HepG2 (cell line): Measurements from ENCODE around the gene NDRG3. TPM values are rescaled to one million over a fixed set of nuclear protein-coding genes. Genes with fewer than 3 reads are reported as not detected.

ENCODE experiments used
- AGO2 ChIP-seq: fragments of 200-400 bp; formaldehyde crosslinking; optimal IDR thresholded peaks from 2 replicates; pipeline ENCODE3; 2017; ENCODE audit warnings: mild to moderate bottlenecking, low read depth, low read length, moderate library complexity
- ASH2L ChIP-seq: fragments of 300-600, 200-600 bp; sonication (generic); IDR thresholded peaks from 2 replicates; pipeline ENCODE4 v1.7.0; 2017; ENCODE audit warnings: low read depth, mild to moderate bottlenecking, moderate library complexity, mixed read lengths, low read length; ENCODE audit not compliant: insufficient read length
- BORCS8-MEF2B ChIP-seq: sonication (generic); formaldehyde crosslinking; IDR thresholded peaks from 2 replicates; pipeline ENCODE4 v1.8.0; 2022; ENCODE audit warnings: mild to moderate bottlenecking, missing genetic modification reagents
- DNMT1 ChIP-seq: sonication (generic); formaldehyde crosslinking; IDR thresholded peaks from 2 replicates; pipeline ENCODE4 v1.5.1; 2020; ENCODE audit warnings: mild to moderate bottlenecking, missing genetic modification reagents
- GFI1 ChIP-seq: sonication (generic); formaldehyde crosslinking; IDR thresholded peaks from 2 replicates; pipeline ENCODE4 v1.5.0; 2020; ENCODE audit warnings: missing genetic modification reagents, mild to moderate bottlenecking, borderline replicate concordance
- HNF4G ChIP-seq, 2 experiments: sonication (generic) in 1 of 2; formaldehyde crosslinking in 1 of 2; IDR thresholded peaks; 2 replicates each; pipeline versions ENCODE4 v1.4.0 to v1.6.1; 2011 to 2020; ENCODE audit warnings: borderline replicate concordance in 2 of 2, low read depth in 2 of 2, mild to moderate bottlenecking in 2 of 2, low read length in 1 of 2, missing genetic modification reagents in 1 of 2, moderate library complexity in 1 of 2
- HOXD1 ChIP-seq: sonication (generic); formaldehyde crosslinking; IDR thresholded peaks from 2 replicates; pipeline ENCODE4 v1.5.0; 2020; ENCODE audit warnings: missing genetic modification reagents
- JUND ChIP-seq: sonication (generic); formaldehyde crosslinking; IDR thresholded peaks from 2 replicates; pipeline ENCODE4 v1.8.0; 2022; ENCODE audit warnings: mild to moderate bottlenecking, missing genetic modification reagents
- KAT7 ChIP-seq: IDR thresholded peaks from 2 replicates; pipeline ENCODE4 v1.6.1; 2018; ENCODE audit warnings: borderline replicate concordance, missing compliant biosample characterization
- MEF2D ChIP-seq: sonication (generic); formaldehyde crosslinking; IDR thresholded peaks from 2 replicates; pipeline ENCODE4 v1.5.1; 2020; ENCODE audit warnings: mild to moderate bottlenecking, missing genetic modification reagents
- MXD4 ChIP-seq: IDR thresholded peaks from 2 replicates; pipeline ENCODE4 v1.6.1; 2016; ENCODE audit warnings: mild to moderate bottlenecking, missing biosample characterization, missing genetic modification reagents
- NCOR1 ChIP-seq: fragments of 200-600 bp; sonication (generic); IDR thresholded peaks from 2 replicates; pipeline ENCODE4 v1.7.0; 2017; ENCODE audit warnings: antibody characterized with exemption, low read length, borderline replicate concordance
- NFRKB ChIP-seq: fragments of 450-650 bp; IDR thresholded peaks from 2 replicates; pipeline ENCODE4 v1.6.1; 2017
- NR2C2 ChIP-seq: sonication (generic); formaldehyde crosslinking; IDR thresholded peaks from 2 replicates; pipeline ENCODE4 v1.4.0; 2020; ENCODE audit warnings: missing genetic modification reagents, mild to moderate bottlenecking, moderate library complexity, borderline replicate concordance
- PHF21A ChIP-seq: sonication (generic); formaldehyde crosslinking; IDR thresholded peaks from 2 replicates; pipeline ENCODE4 v1.5.0; 2020; ENCODE audit warnings: mild to moderate bottlenecking, missing genetic modification reagents
- PLSCR1 ChIP-seq: sonication (generic); formaldehyde crosslinking; IDR thresholded peaks from 2 replicates; pipeline ENCODE4 v1.5.0; 2020; ENCODE audit warnings: missing genetic modification reagents, mild to moderate bottlenecking, borderline replicate concordance
- RFXANK ChIP-seq: IDR thresholded peaks from 2 replicates; pipeline ENCODE4 v1.6.1; 2016
- SIN3A ChIP-seq: IDR thresholded peaks from 2 replicates; pipeline ENCODE4 v1.6.1; 2011; ENCODE audit warnings: low read depth, mild to moderate bottlenecking, control low read depth, low read length, borderline replicate concordance
- SRSF1 ChIP-seq: fragments of 200-400 bp; formaldehyde crosslinking; optimal IDR thresholded peaks from 2 replicates; pipeline ENCODE3; 2017; ENCODE audit warnings: mild to moderate bottlenecking, low read depth, low read length, moderate library complexity
- UBTF ChIP-seq: sonication (generic); formaldehyde crosslinking; IDR thresholded peaks from 2 replicates; pipeline ENCODE4 v1.4.0; 2020; ENCODE audit warnings: mild to moderate bottlenecking, missing genetic modification reagents
- ZBTB39 ChIP-seq: sonication (generic); formaldehyde crosslinking; IDR thresholded peaks from 2 replicates; pipeline ENCODE4 v1.5.0; 2020; ENCODE audit warnings: missing genetic modification reagents
- ZNF30 ChIP-seq: sonication (generic); formaldehyde crosslinking; IDR thresholded peaks from 2 replicates; pipeline ENCODE4 v1.5.0; 2020; ENCODE audit warnings: mild to moderate bottlenecking, missing genetic modification reagents
- ZNF432 ChIP-seq: sonication (generic); formaldehyde crosslinking; IDR thresholded peaks from 2 replicates; pipeline ENCODE4 v1.5.0; 2020; ENCODE audit warnings: missing genetic modification reagents, mild to moderate bottlenecking, borderline replicate concordance
- ZNF652 ChIP-seq: IDR thresholded peaks from 2 replicates; pipeline ENCODE4 v1.6.1; 2016; ENCODE audit warnings: low read depth, borderline replicate concordance
- ZNF674 ChIP-seq: sonication (generic); formaldehyde crosslinking; IDR thresholded peaks from 2 replicates; pipeline ENCODE4 v1.5.0; 2020; ENCODE audit warnings: low read depth, mild to moderate bottlenecking, missing genetic modification reagents
- ZNF766 ChIP-seq: sonication (generic); formaldehyde crosslinking; IDR thresholded peaks from 2 replicates; pipeline ENCODE4 v1.5.0; 2020; ENCODE audit warnings: missing genetic modification reagents, borderline replicate concordance
- ZNF775 ChIP-seq: sonication (generic); formaldehyde crosslinking; IDR thresholded peaks from 2 replicates; pipeline ENCODE4 v1.4.0; 2020; ENCODE audit warnings: missing genetic modification reagents, mild to moderate bottlenecking, moderate library complexity, borderline replicate concordance
- ZSCAN25 ChIP-seq: sonication (generic); formaldehyde crosslinking; IDR thresholded peaks from 2 replicates; pipeline ENCODE4 v1.8.0; 2022; ENCODE audit warnings: mild to moderate bottlenecking, missing genetic modification reagents
- polyA plus RNA-seq, 8 experiments: library from polyadenylated mRNA; depleted of rRNA in 3 of 8; stranded (reverse) in 7 of 8; unstranded in 1 of 8; fragments of >200 nt; fragmentation: Illumina TruSeq in 4 of 8; extraction: Trizol in 4 of 8; gene quantifications; 2 replicates each; pipeline versions ENCODE4 v1.2.1 to v1.2.3, GENCODE V29; 2011 to 2016; ENCODE audit warnings: low read depth in 4 of 8, missing spikeins in 1 of 8, mixed read lengths in 1 of 8; ENCODE audit not compliant: insufficient read depth in 1 of 8
- total RNA-seq, 5 experiments: library from RNA; depleted of rRNA; stranded (reverse); fragments of >200 nt; fragmentation: Illumina TruSeq; extraction: Trizol; gene quantifications; 2 replicates each; pipeline ENCODE4 v1.2.3, GENCODE V29; 2016; ENCODE audit warnings: low read depth in 1 of 5

NDRG3 gene
- total and polyA plus RNA-seq, 2 of the 13 experiments (the other 11 are each of a cell fraction or from before 2014, with no cell fraction given), result 36.0 to 40.5 TPM

- TF ChIP-seq HNF4G (IDR thresholded peaks at IDR 0.05; ENCODE audit: borderline replicate concordance, low read depth, low read length) (peak; percentile 87), HNF4G (CRISPR knock-in tag; IDR thresholded peaks at IDR 0.05; ENCODE audit: borderline replicate concordance, low read depth) (no peak; the same call in 1 of the 2 replicates), SRSF1 (no peak), GFI1 (peak; percentile 52; the same call in 1 of the 2 replicates), ZNF30 (CRISPR knock-in tag) (no peak), ASH2L (no peak), KAT7 (CRISPR knock-in tag) (no peak), ZNF432 (CRISPR knock-in tag) (no peak), UBTF (no peak), SIN3A (no peak), ZBTB39 (CRISPR knock-in tag) (no peak), NR2C2 (CRISPR knock-in tag) (peak; percentile 55; the same call in 1 of the 2 replicates), DNMT1 (CRISPR knock-in tag) (no peak), ZNF766 (CRISPR knock-in tag) (no peak), RFXANK (CRISPR knock-in tag) (no peak), ZNF674 (CRISPR knock-in tag) (no peak), NFRKB (no peak), AGO2 (no peak), ZNF775 (CRISPR knock-in tag) (no peak), NCOR1 (peak; percentile 75; the same call in 1 of the 2 replicates), PHF21A (CRISPR knock-in tag) (no peak), HOXD1 (CRISPR knock-in tag) (no peak), MXD4 (no peak), ZSCAN25 (CRISPR knock-in tag) (no peak), JUND (CRISPR knock-in tag) (no peak), PLSCR1 (CRISPR knock-in tag) (no peak), MEF2D (CRISPR knock-in tag) (no peak), ZNF652 (CRISPR knock-in tag) (no peak), BORCS8-MEF2B (CRISPR knock-in tag) (no peak)
Measured at GRCh38 chr20:36623444-36623843, 122.4 kb downstream of the NDRG3 start (continued).
